ENCODE results near the gene DLG2. TPM values are rescaled to one million over a fixed set of nuclear protein-coding genes. Genes with fewer than 3 reads are reported as not detected.

The DLG2 gene
- total RNA-seq, 1 donor from 2014 or later, result 5.9 TPM

- Mint-ChIP-seq H3K4me1 (ENCODE audit: unreplicated experiment) (no peaks in the 10 kb centered on the region), H3K36me3 (no peaks in the 10 kb centered on the region), H3K27ac (no peak overlapping the region), H3K4me3 (no peak overlapping the region), H3K9me3 (no peaks in the 10 kb centered on the region), H3K27me3 (no peaks in the 10 kb centered on the region)
- DNase-seq (ENCODE audit: extremely low spot score, unreplicated experiment), result no peak
- TF ChIP-seq CTCF (conservative IDR thresholded peaks at IDR 0.05), result no peak
Measured at GRCh38 chr11:85603220-85603619, 23.9 kb downstream of the DLG2 start.

- DNase-seq (ENCODE audit: extremely low spot score, unreplicated experiment), result no peak
- H3K27ac Mint-ChIP-seq, result no peak overlapping the region
- no peaks in the 10 kb centered on the region for H3K36me3 Mint-ChIP-seq
- no peaks in the 10 kb centered on the region for H3K4me1 Mint-ChIP-seq (ENCODE audit: unreplicated experiment)
- H3K9me3 Mint-ChIP-seq, result no peaks in the 10 kb centered on the region
- H3K4me3 Mint-ChIP-seq, result no peak overlapping the region
- no peak for TF ChIP-seq CTCF (conservative IDR thresholded peaks at IDR 0.05)
- H3K27me3 Mint-ChIP-seq, result no peaks in the 10 kb centered on the region
Measured at GRCh38 chr11:85602526-85603213, 24.5 kb downstream of the DLG2 start.

- Mint-ChIP-seq H3K9me3 (no peaks in the 10 kb centered on the region), H3K27me3 (no peaks in the 10 kb centered on the region), H3K4me1 (ENCODE audit: unreplicated experiment) (no peaks in the 10 kb centered on the region), H3K27ac (no peak overlapping the region), H3K36me3 (no peaks in the 10 kb centered on the region), H3K4me3 (no peak overlapping the region)
- TF ChIP-seq CTCF (conservative IDR thresholded peaks at IDR 0.05), result no peak
- no peak for DNase-seq (ENCODE audit: extremely low spot score, unreplicated experiment)
Measured at GRCh38 chr11:85599083-85599482, 28.1 kb downstream of the DLG2 start.

GRCh38 chr11:85596886-85597285 is 30.3 kb downstream of the DLG2 start:
- Mint-ChIP-seq H3K27ac (no peak overlapping the region), H3K9me3 (no peaks in the 10 kb centered on the region), H3K36me3 (no peaks in the 10 kb centered on the region), H3K4me1 (ENCODE audit: unreplicated experiment) (no peaks in the 10 kb centered on the region), H3K27me3 (no peaks in the 10 kb centered on the region), H3K4me3 (no peak overlapping the region)
- DNase-seq (ENCODE audit: extremely low spot score, unreplicated experiment), result no peak
- TF ChIP-seq CTCF (conservative IDR thresholded peaks at IDR 0.05), result no peak

- H3K27ac Mint-ChIP-seq, result no peak overlapping the region
- TF ChIP-seq CTCF (conservative IDR thresholded peaks at IDR 0.05), result peak; percentile 84
- H3K9me3 Mint-ChIP-seq, result no peaks in the 10 kb centered on the region
- no peaks in the 10 kb centered on the region for H3K36me3 Mint-ChIP-seq
- H3K4me1 Mint-ChIP-seq (ENCODE audit: unreplicated experiment), result no peaks in the 10 kb centered on the region
- no peak overlapping the region for H3K4me3 Mint-ChIP-seq
- H3K27me3 Mint-ChIP-seq, result no peaks in the 10 kb centered on the region
- DNase-seq (ENCODE audit: extremely low spot score, unreplicated experiment), result no peak
Measured at GRCh38 chr11:85595285-85595884, 31.8 kb downstream of the DLG2 start.
